K562 (cell line): ENCODE results near the gene SPI1. TPM values are rescaled to one million over a fixed set of nuclear protein-coding genes. Genes with fewer than 3 reads are reported as not detected.

Experiments used
- EP300 ChIP-seq: IDR thresholded peaks from 2 replicates; pipeline ENCODE4 v1.6.1; 2012; ENCODE audit warnings: low read length, improper control_type of control experiment
- FOXJ2 ChIP-seq: fragments of 200-800 bp; sonication (Bioruptor generic); IDR thresholded peaks from 2 replicates; pipeline ENCODE4 v1.6.1; 2016; ENCODE audit warnings: missing genetic modification characterization, missing compliant biosample characterization
- MAZ ChIP-seq, 2 experiments: fragments of 450-650 bp in 1 of 2; sonication (generic) in 1 of 2; formaldehyde crosslinking; IDR thresholded peaks in 1 of 2; conservative IDR thresholded peaks in 1 of 2; 2 replicates each; pipeline versions ENCODE4 v1.4.0 to v1.5.0; 2020; ENCODE audit warnings: mild to moderate bottlenecking in 1 of 2, missing genetic modification reagents in 1 of 2
- MCM3 ChIP-seq: fragments of 450-650 bp; IDR thresholded peaks from 2 replicates; pipeline ENCODE4 v1.6.1; 2016
- RAD21 ChIP-seq, 2 experiments: fragments of 250-450 bp in 1 of 2; fragments of 450-650 bp in 1 of 2; sonication (Bioruptor Pico) in 1 of 2; formaldehyde crosslinking in 1 of 2; IDR thresholded peaks in 1 of 2; conservative IDR thresholded peaks in 1 of 2; 2 replicates each; pipeline versions ENCODE4 v1.4.0 to v1.8.0; 2020 to 2022; ENCODE audit warnings: mild to moderate bottlenecking in 2 of 2, moderate library complexity in 1 of 2
- RBFOX2 ChIP-seq: fragments of 200-400 bp; formaldehyde crosslinking; IDR thresholded peaks from 2 replicates; pipeline ENCODE4 v1.6.1; 2017; ENCODE audit warnings: low read depth, mild to moderate bottlenecking, low read length, moderate library complexity
- TRIM24 ChIP-seq, 2 experiments: fragments of 450-650 bp; IDR thresholded peaks; 2 replicates each; pipeline ENCODE4 v1.6.1; 2016
- XRCC3 ChIP-seq: fragments of 450-650 bp; IDR thresholded peaks from 2 replicates; pipeline ENCODE4 v1.6.1; 2017; ENCODE audit warnings: mild to moderate bottlenecking, moderate library complexity
- XRCC5 ChIP-seq: fragments of 200-400 bp; formaldehyde crosslinking; IDR thresholded peaks from 2 replicates; pipeline ENCODE4 v1.6.1; 2017; ENCODE audit warnings: low read depth, mild to moderate bottlenecking, low read length
- ZBTB49 ChIP-seq: sonication (generic); formaldehyde crosslinking; IDR thresholded peaks from 2 replicates; pipeline ENCODE4 v1.8.0; 2022; ENCODE audit warnings: missing genetic modification reagents, mild to moderate bottlenecking, borderline replicate concordance
- ZNF780A ChIP-seq: fragments of 250-450 bp; sonication (Bioruptor Pico); IDR thresholded peaks from 2 replicates; pipeline ENCODE4 v1.5.0; 2021; ENCODE audit warnings: mild to moderate bottlenecking
- polyA plus RNA-seq, 8 experiments: library from polyadenylated mRNA; depleted of rRNA in 4 of 8; stranded (reverse) in 5 of 8; unstranded in 3 of 8; fragments of >200 nt; fragmentation: Nextera tagmentation in 2 of 8; fragmentation: Illumina TruSeq in 1 of 8; extraction: Ambion mirVana in 2 of 8; extraction: Trizol in 1 of 8; gene quantifications; 2 replicates each; pipeline versions ENCODE4 v1.2.1 to v1.2.3, GENCODE V29; 2011 to 2014; ENCODE audit warnings: inconsistent platforms in 1 of 8, missing spikeins in 1 of 8
- total RNA-seq, 7 experiments: library from RNA; depleted of rRNA in 6 of 7; stranded (reverse); fragments of >200 nt in 6 of 7; fragmentation: Illumina TruSeq in 2 of 7; extraction: Trizol in 2 of 7; gene quantifications; 2 replicates each; pipeline versions ENCODE4 v1.2.1 to v1.2.3, GENCODE V29; 2011 to 2021; ENCODE audit warnings: low replicate concordance in 1 of 7
- TF ChIP-seq, protein P1 (sequence below): fragments of 250-450 bp; sonication (Bioruptor Pico); IDR thresholded peaks from 2 replicates; pipeline ENCODE4 v1.4.0; 2020; ENCODE audit warnings: borderline replicate concordance

Gene SPI1
- total and polyA plus RNA-seq, 9 of the 15 experiments (the other 6 are each of a cell fraction or from before 2014, with no cell fraction given), result 0.10 to 33.7 (median 10.3) TPM

GRCh38 chr11:47411884-47412746 is 33.8 kb upstream of the SPI1 start (continued):
- TF ChIP-seq RAD21 (CRISPR knock-in tag; conservative IDR thresholded peaks at IDR 0.05 in 1 of 2, IDR thresholded peaks at IDR 0.05 in 1 of 2), result peak; percentile 32 to 58
- no peak for TF ChIP-seq TRIM24 (IDR thresholded peaks at IDR 0.05)
- no peak for TF ChIP-seq ZNF780A (CRISPR knock-in tag)
- no peak for TF ChIP-seq XRCC3
- peak; percentile 88 for TF ChIP-seq XRCC5
- no peak for TF ChIP-seq FOXJ2
- TF ChIP-seq, protein P1, sequence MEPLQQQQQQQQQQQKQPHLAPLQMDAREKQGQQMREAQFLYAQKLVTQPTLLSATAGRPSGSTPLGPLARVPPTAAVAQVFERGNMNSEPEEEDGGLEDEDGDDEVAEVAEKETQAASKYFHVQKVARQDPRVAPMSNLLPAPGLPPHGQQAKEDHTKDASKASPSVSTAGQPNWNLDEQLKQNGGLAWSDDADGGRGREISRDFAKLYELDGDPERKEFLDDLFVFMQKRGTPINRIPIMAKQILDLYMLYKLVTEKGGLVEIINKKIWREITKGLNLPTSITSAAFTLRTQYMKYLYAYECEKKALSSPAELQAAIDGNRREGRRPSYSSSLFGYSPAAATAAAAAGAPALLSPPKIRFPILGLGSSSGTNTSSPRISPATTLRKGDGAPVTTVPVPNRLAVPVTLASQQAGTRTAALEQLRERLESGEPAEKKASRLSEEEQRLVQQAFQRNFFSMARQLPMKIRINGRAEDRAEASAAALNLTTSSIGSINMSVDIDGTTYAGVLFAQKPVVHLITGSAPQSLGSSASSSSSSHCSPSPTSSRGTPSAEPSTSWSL (CRISPR knock-in tag), result no peak
- TF ChIP-seq RBFOX2, result peak; percentile 41; the same call in 1 of the 2 replicates
- no peak for TF ChIP-seq EP300
- TF ChIP-seq MCM3, result no peak
- TF ChIP-seq MAZ (CRISPR knock-in tag; conservative IDR thresholded peaks at IDR 0.05 in 1 of 2, IDR thresholded peaks at IDR 0.05 in 1 of 2), result 0 out of 4 replicates have a peak, but pooled peaks of 1 of the 2 experiments have one; percentile 24
- no peak for TF ChIP-seq ZBTB49
